Muscle layer of duodenum (tissue), 2 donors: ENCODE results near the gene P2RX6.

ENCODE experiments used
- H3K27ac ChIP-seq: one replicate; pipeline ENCODE4 v1.7.0; 2013; ENCODE audit warnings: mild to moderate bottlenecking, low read length
- H3K27me3 ChIP-seq: one replicate; pipeline ENCODE4 v1.7.0; 2013; ENCODE audit warnings: low read depth, mild to moderate bottlenecking, control low read depth, low read length
- H3K36me3 ChIP-seq, 2 donors: one replicate each; pipeline ENCODE4 v1.7.0; 2013; ENCODE audit warnings: low read length in 2 of 2, control low read depth in 1 of 2, mild to moderate bottlenecking in 1 of 2; ENCODE audit not compliant: insufficient read depth in 2 of 2, control insufficient read depth in 1 of 2
- H3K4me1 ChIP-seq, 2 donors: one replicate each; pipeline ENCODE4 v1.7.0; 2013; ENCODE audit warnings: low read length in 2 of 2, mild to moderate bottlenecking in 2 of 2, control low read depth in 1 of 2, moderate library complexity in 1 of 2; ENCODE audit not compliant: insufficient read depth in 2 of 2, control insufficient read depth in 1 of 2
- H3K4me3 ChIP-seq, 2 donors: one replicate each; pipeline ENCODE4 v1.7.0; 2013; ENCODE audit warnings: low read length in 2 of 2, low read depth in 1 of 2, mild to moderate bottlenecking in 1 of 2
- H3K9me3 ChIP-seq, 2 donors: one replicate each; pipeline ENCODE4 v1.7.0; 2013; ENCODE audit warnings: low read length in 2 of 2, control low read depth in 1 of 2, mild to moderate bottlenecking in 1 of 2; ENCODE audit not compliant: control insufficient read depth in 1 of 2
- donor health status: healthy.

P2RX6 gene

DNA sequence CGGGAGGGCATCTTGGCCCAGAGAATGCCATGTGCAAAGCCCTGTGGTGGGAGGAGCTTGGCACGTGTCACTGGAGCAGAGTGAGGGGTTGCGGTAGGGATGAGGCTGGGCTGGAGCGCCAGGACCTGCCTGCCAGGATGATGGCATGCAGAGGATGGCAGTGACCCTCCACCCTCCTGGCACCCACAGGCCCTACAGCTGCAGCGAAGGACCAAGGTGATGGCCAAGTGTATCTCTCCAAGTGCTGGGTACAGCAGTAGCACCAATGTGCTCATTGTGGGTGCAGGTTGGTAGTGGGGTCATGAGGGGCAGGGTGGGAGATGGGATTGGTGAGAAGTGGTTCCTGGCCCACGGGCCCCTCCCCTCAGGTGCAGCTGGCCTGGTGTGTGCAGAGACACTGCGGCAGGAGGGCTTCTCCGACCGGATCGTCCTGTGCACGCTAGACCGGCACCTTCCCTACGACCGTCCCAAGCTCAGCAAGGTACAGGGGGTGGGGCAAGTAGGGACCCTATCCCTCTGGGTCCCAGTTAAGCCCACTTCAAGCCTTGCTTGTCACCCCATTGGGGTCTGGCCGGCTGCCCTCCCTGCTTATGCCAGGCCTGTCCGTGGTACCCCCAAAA, 40.5 kb upstream of the P2RX6 start:
- no peaks in the 10 kb centered on the region for H3K27me3 ChIP-seq
- no peaks in the 10 kb centered on the region for H3K36me3 ChIP-seq
- H3K9me3 ChIP-seq = no peaks in the 10 kb centered on the region
- H3K4me1 ChIP-seq = no peaks in the 10 kb centered on the region
- no peak overlapping the region for H3K27ac ChIP-seq
- H3K4me3 ChIP-seq = no peak overlapping the region

DNA sequence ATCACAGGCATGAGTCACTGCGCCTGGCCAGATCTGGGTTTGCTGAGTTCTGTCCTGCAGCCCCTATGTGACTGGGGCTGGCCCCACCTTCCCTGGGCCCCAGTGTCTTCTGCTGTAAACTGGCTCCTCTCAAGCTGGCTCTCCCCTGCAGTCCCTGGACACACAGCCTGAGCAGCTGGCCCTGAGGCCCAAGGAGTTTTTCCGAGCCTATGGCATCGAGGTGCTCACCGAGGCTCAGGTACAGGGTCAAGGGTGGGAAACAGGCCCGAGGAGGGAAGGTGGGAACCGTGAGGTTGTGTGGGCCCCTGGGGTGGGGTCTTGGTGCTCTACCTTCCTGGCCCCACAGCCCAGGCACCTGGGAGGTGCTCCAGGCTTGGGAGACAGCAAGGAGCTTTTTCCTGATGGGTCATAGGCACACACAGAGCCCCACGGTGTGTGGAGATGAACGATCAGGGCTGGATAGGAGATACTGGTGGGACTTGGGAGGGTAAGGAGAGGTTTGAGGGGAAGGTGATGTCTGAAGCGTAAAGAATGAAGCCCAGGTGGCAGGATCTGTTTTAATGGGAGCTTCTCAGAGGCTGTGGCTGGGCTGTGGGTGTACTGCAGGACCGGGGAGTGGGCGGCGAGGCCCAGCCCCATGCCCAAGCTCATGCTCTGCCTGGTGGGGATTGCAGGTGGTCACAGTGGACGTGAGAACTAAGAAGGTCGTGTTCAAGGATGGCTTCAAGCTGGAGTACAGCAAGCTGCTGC, 39.2 kb upstream of the P2RX6 start:
- no peak overlapping the region for H3K4me3 ChIP-seq
- H3K27ac ChIP-seq = no peak overlapping the region
- no peaks in the 10 kb centered on the region for H3K27me3 ChIP-seq
- H3K4me1 ChIP-seq = peaks cover 0 to 7% of the 10 kb centered on the region in 2 donors
- H3K36me3 ChIP-seq = no peaks in the 10 kb centered on the region
- no peaks in the 10 kb centered on the region for H3K9me3 ChIP-seq

DNA sequence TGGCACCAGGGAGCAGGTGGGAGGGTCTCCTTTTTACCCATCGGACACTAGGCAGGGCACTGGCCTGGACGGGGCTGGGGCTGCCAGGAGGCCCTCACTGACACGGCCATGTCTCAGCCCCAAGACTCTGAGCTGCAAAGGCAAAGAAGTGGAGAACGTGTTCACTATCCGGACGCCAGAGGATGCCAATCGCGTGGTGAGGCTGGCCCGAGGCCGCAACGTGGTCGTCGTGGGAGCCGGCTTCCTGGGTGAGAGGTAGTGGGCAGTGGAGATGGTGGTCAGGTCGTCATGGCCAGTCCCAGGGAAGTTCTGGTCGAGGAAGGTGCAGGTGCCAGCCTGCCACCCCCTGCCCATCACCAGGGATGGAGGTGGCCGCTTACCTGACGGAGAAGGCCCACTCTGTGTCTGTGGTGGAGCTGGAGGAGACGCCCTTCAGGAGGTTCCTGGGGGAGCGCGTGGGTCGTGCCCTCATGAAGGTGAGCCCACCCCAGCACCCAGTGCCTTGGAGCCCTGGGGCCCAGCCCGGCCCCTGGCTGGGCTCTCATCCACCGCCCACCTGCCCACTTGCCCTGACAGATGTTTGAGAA, 38.6 kb upstream of the P2RX6 start:
- Histone ChIP-seq H3K9me3 (no peaks in the 10 kb centered on the region), H3K36me3 (no peaks in the 10 kb centered on the region), H3K27ac (no peak overlapping the region), H3K4me1 (peaks cover 0 to 14% of the 10 kb centered on the region in 2 donors), H3K27me3 (no peaks in the 10 kb centered on the region), H3K4me3 (no peak overlapping the region)

DNA sequence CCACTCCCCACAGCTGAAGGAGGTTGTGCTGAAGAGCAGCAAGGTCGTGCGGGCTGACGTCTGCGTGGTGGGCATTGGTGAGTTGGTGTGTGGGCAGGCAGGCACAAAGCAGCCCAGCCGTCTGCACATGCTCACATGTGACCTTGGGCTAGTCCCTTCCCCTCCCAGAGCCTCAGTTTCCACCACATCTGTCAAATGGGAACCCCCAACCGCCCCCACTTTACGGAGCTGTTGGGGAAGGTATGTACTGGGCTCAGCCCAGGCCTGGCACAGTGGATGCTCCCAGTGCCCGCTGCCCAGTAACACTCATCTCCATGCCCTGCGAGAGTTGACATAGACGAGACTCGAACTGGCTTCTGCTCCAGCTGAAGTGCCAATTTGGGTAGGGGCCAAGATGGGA, 37.9 kb upstream of the P2RX6 start:
- Histone ChIP-seq H3K36me3 (no peaks in the 10 kb centered on the region), H3K27ac (no peak overlapping the region), H3K4me1 (peaks cover 0 to 16% of the 10 kb centered on the region in 2 donors), H3K9me3 (no peaks in the 10 kb centered on the region), H3K4me3 (no peak overlapping the region), H3K27me3 (no peaks in the 10 kb centered on the region)

DNA sequence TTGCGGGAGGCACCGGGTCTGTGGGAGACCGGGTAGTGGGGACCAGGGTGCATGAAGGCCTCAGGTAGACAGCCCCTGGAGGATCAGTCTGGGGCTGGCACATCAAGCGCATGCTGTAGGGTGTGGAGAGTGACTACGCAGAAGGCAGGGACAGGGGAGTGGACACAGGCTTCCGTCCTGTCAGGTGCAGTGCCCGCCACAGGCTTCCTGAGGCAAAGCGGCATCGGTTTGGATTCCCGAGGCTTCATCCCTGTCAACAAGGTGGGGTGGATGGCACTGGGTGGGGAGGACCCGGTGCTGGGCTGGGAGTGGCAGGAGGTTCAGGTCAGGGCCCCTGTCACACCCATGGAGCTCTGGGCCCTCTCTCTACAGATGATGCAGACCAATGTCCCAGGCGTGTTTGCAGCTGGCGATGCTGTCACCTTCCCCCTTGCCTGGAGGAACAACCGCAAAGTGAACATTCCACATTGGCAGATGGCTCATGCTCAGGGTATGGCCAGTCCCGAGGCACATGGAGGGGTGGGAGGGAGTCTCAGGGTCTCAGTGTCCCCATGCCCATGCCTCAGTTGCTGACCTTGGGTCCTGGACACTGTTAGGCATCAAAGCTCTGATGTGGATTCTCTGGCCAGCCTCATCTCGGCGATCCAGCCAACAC, 37.3 kb upstream of the P2RX6 start:
- Histone ChIP-seq H3K27me3 (no peaks in the 10 kb centered on the region), H3K36me3 (no peaks in the 10 kb centered on the region), H3K27ac (no peak overlapping the region), H3K9me3 (no peaks in the 10 kb centered on the region), H3K4me1 (peaks cover 1 to 16% of the 10 kb centered on the region in 2 donors), H3K4me3 (no peak overlapping the region)

DNA sequence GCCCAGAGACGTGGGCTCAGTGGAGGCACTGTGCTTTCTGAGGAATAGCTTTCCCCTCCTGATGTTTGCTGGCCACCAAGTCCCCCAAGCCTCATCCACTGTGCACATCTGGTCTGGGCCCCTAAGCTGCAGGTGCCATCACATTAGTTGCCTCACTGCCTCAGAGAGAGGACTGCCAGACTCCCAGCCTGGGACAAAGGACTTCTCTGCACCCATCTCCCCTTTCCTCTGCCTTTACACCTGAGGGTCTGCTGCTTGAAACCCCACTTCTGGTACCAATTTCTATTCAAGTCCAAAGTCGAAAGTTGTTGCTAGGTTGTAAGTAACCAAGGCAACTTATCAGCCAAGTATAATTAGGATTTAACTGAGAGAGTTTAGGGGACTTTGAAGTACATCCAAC, 36.5 kb upstream of the P2RX6 start:
- Histone ChIP-seq H3K27ac (no peak overlapping the region), H3K4me3 (peak overlapping the region in 1 of 2 donors; percentile 21), H3K36me3 (no peaks in the 10 kb centered on the region), H3K9me3 (no peaks in the 10 kb centered on the region), H3K4me1 (peaks cover 8 to 22% of the 10 kb centered on the region in 2 donors), H3K27me3 (no peaks in the 10 kb centered on the region)

DNA sequence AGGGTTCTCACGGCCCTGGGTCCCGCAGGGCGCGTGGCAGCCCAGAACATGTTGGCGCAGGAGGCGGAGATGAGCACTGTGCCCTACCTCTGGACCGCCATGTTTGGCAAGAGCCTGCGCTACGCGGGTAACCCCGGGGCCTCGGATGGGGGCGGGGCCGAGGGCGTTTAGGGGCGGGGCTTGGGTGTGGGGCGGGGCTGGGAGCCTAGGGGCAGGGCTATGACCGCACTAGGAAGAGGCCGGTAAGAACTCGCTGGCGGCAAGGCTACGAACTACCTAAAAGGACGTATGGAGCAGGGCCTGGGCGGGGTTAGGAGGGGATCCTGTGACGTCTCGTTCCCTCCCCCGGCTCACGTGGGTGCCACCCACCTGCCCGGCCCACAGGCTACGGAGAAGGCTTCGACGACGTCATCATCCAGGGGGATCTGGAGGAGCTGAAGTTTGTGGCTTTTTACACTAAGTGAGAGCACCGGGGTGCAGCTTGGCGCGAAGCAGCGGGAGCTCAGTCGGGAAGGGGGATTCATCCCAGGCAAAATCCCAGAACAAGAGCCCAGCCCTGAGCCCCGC, 35.6 kb upstream of the P2RX6 start:
- Histone ChIP-seq H3K4me3 (peak overlapping the region; percentile 21 to 52), H3K27me3 (no peaks in the 10 kb centered on the region), H3K9me3 (no peaks in the 10 kb centered on the region), H3K27ac (no peak overlapping the region), H3K4me1 (peaks cover 8 to 30% of the 10 kb centered on the region in 2 donors), H3K36me3 (peaks cover 0 to 5% of the 10 kb centered on the region in 2 donors)

DNA sequence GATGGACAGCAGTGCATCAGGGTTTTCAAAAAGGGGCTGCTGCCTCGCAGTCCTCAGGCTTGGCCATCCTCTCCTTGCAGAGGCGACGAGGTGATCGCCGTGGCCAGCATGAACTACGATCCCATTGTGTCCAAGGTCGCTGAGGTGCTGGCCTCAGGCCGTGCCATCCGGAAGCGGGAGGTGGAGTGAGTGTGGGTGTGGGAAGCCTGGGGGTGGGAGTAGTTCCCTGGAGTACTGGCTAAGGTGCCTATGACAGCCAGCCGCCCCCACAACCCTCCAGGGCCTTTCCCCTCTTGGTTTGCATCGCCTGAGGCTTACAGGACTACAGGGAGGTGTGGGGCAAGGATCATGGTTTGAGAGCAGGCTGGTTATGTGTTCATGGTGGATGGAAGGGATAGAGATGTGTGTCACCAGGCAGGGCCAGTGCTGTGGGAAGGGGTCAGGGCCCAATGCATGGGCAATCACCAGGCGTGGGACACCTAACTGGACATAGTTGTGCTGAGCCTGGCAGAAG, 35.0 kb upstream of the P2RX6 start:
- no peak overlapping the region for H3K27ac ChIP-seq
- H3K27me3 ChIP-seq = no peaks in the 10 kb centered on the region
- peak overlapping the region; percentile 21 to 52 for H3K4me3 ChIP-seq
- H3K36me3 ChIP-seq = peaks cover 0 to 5% of the 10 kb centered on the region in 2 donors
- no peaks in the 10 kb centered on the region for H3K9me3 ChIP-seq
- H3K4me1 ChIP-seq = peaks cover 8 to 30% of the 10 kb centered on the region in 2 donors

DNA sequence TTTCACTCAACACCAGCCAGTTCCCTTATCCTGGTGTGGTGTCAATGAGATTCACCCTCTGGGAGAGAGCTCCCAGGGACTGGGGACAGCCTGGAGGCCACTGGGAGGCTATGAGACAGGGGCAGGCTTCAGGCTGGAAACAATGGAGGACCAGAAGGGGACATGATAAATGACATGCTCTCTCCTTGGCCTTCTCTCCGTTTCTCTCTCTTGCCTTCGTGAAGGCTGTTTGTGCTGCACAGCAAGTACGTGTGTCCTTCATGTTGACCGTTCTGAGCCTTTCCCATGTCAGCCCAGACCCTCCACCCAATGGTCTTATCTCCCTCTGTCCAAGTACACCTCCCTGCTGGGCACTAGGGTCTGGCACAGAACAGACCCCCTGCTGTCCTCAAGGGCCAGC, 34.4 kb upstream of the P2RX6 start:
- H3K27ac ChIP-seq = no peak overlapping the region
- no peak overlapping the region for H3K4me3 ChIP-seq
- peaks cover 3 to 5% of the 10 kb centered on the region in 2 donors for H3K36me3 ChIP-seq
- H3K9me3 ChIP-seq = no peaks in the 10 kb centered on the region
- H3K27me3 ChIP-seq = no peaks in the 10 kb centered on the region
- peaks cover 8 to 30% of the 10 kb centered on the region in 2 donors for H3K4me1 ChIP-seq

DNA sequence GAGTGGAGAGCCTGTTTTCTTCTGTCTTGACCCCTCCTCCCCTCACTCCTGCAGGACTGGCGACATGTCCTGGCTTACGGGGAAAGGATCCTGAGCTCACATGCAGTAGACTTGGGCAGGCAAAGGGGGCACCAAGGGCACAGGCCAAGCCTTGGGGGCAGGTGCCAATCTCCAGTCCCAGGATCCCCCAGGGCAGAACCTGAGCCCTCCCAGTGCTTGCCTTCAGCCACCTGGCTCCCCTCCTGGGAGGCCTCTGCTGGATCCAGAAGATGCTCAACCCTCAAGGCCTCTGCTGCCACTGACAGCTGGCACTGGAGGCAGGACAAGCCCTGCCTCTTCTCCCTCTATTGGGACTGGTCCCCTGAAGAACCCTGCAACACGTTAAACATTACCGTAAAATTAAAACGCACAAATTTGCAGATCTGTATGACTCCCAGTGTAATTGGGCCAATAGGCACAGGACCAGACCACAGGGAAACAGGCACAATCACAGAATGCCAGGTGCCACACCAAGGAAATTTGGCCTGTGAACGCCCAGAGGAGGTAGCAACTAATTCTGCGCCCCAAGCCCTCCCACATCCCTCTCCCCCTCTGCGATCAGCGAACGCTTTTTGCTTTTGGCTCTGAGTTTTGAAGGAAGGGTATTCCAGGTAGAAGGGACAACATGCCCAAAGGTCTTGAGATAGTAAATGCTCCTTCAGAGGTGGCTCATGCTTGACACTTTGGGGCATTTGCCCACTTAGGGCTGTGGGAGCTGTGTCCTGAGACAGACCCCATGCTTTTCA, 33.8 kb upstream of the P2RX6 start:
- Histone ChIP-seq H3K36me3 (peaks cover 5 to 9% of the 10 kb centered on the region in 2 donors), H3K4me1 (peaks cover 8 to 30% of the 10 kb centered on the region in 2 donors), H3K27ac (peak overlapping the region; percentile 89), H3K27me3 (no peaks in the 10 kb centered on the region), H3K4me3 (peak overlapping the region; percentile 71 to 87), H3K9me3 (no peaks in the 10 kb centered on the region)
